WERI-Rb-1 (cell line): Measurements from ENCODE around the gene RNF40.

Experiments
- DNase-seq: peaks from one replicate; pipeline ENCODE4 v3.0.0-alpha.2; 2020
- H3K27ac ChIP-seq: fragments of 250-450 bp; sonication (Bioruptor Pico); 2 replicates; pipeline ENCODE4 v1.5.1; 2020; ENCODE audit warnings: mild to moderate bottlenecking, moderate library complexity
- H3K27me3 ChIP-seq: fragments of 250-450 bp; sonication (Bioruptor Pico); 2 replicates; pipeline ENCODE4 v1.5.1; 2021; ENCODE audit warnings: mild to moderate bottlenecking, low read depth, moderate library complexity; ENCODE audit not compliant: insufficient read depth, severe bottlenecking
- H3K36me3 ChIP-seq: fragments of 250-450 bp; sonication (Bioruptor Pico); 2 replicates; pipeline ENCODE4 v1.5.1; 2020; ENCODE audit warnings: mild to moderate bottlenecking, moderate library complexity
- H3K4me3 ChIP-seq: 2 replicates; pipeline ENCODE4 v1.5.1; 2011; ENCODE audit warnings: low read depth, mild to moderate bottlenecking, control low read depth, low read length
- H3K9me3 ChIP-seq: fragments of 250-450 bp; sonication (Bioruptor Pico); 2 replicates; pipeline ENCODE4 v1.5.1; 2021; ENCODE audit warnings: mild to moderate bottlenecking, moderate library complexity; ENCODE audit not compliant: severe bottlenecking
- TF ChIP-seq, protein P1 (sequence below): IDR thresholded peaks from 2 replicates; pipeline ENCODE4 v1.5.1; 2011; ENCODE audit warnings: low read depth, mild to moderate bottlenecking, control low read depth, inconsistent platforms, low read length

The RNF40 gene

DNA sequence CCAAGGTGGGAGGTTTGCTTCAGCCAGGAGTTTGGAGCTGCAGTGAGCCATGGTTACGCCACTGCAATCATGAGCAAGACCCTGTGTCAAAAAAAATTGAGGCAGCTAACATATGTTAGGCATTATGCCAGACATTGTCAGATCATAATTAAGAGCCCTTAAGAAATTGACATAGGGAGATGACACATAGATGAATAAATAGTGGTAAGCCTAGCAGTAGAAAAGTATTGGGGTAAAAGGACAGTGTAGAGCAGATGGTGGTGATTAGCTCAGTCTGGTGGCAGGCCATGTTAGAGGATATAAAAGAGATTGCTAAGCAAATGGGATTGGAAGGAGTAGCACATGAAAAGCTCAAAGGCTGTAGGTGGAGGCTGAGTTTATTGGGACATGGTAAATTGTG is 40.5 kb upstream of the RNF40 start:
- TF ChIP-seq, protein P1, sequence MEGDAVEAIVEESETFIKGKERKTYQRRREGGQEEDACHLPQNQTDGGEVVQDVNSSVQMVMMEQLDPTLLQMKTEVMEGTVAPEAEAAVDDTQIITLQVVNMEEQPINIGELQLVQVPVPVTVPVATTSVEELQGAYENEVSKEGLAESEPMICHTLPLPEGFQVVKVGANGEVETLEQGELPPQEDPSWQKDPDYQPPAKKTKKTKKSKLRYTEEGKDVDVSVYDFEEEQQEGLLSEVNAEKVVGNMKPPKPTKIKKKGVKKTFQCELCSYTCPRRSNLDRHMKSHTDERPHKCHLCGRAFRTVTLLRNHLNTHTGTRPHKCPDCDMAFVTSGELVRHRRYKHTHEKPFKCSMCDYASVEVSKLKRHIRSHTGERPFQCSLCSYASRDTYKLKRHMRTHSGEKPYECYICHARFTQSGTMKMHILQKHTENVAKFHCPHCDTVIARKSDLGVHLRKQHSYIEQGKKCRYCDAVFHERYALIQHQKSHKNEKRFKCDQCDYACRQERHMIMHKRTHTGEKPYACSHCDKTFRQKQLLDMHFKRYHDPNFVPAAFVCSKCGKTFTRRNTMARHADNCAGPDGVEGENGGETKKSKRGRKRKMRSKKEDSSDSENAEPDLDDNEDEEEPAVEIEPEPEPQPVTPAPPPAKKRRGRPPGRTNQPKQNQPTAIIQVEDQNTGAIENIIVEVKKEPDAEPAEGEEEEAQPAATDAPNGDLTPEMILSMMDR, result no peak
- peak; percentile 30 for DNase-seq
- peaks cover 96% of the 10 kb centered on the region for H3K36me3 ChIP-seq

DNA sequence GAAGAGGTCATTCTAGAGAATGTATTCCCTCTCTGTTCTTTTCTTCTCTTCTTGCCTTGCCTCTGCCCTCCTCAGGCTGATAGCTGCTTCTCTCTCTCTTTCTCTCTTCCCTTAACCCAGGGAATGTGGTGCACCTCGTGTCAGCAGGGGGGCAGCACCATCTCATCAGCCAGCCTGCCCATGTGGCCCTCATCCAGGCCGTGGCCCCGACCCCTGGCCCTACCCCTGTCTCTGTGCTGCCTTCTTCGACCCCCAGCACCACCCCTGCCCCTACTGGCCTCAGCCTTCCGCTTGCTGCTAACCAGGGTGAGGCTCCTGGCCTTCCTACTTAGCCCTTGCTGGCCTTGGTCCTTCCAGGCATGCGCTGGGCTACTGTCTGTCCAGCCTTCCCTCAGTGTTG is 39.7 kb upstream of the RNF40 start:
- DNase-seq, result no peak

More for the DNA sequence above, 40.5 kb upstream of the RNF40 start:
- H3K4me3 ChIP-seq, result no peak overlapping the region
- peak overlapping the region; percentile 67 for H3K27ac ChIP-seq
- H3K9me3 ChIP-seq, result no peaks in the 10 kb centered on the region
- H3K27me3 ChIP-seq, result no peaks in the 10 kb centered on the region

DNA sequence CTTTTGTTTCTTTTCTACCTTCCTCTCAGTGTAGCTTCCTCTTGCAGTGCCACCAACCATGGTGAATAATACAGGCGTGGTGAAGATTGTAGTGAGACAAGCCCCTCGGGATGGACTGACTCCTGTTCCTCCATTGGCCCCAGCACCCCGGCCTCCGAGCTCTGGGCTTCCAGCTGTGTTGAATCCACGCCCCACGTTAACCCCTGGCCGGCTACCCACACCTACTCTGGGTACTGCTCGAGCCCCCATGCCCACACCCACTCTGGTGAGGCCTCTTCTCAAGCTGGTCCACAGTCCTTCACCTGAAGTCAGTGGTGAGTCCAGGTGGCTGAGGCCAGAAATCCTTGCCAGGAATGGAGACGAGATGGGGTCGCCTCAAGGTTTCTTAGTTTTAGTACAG is 39.2 kb upstream of the RNF40 start:
- H3K36me3 ChIP-seq, result peaks cover 96% of the 10 kb centered on the region
- DNase-seq, result no peak
- 0 out of 2 replicates have a peak overlapping the region, but pooled peaks have one; percentile 67 for H3K27ac ChIP-seq
- TF ChIP-seq, protein P1, result no peak
- H3K4me3 ChIP-seq, result no peak overlapping the region
- no peaks in the 10 kb centered on the region for H3K9me3 ChIP-seq
- no peaks in the 10 kb centered on the region for H3K27me3 ChIP-seq

More for the DNA sequence above, 39.7 kb upstream of the RNF40 start:
- Histone ChIP-seq H3K36me3 (peaks cover 96% of the 10 kb centered on the region), H3K4me3 (no peak overlapping the region), H3K27me3 (no peaks in the 10 kb centered on the region), H3K27ac (peak overlapping the region; percentile 67), H3K9me3 (no peaks in the 10 kb centered on the region)
- TF ChIP-seq, protein P1, result 0 out of 2 replicates have a peak, but pooled peaks have one; percentile 10

DNA sequence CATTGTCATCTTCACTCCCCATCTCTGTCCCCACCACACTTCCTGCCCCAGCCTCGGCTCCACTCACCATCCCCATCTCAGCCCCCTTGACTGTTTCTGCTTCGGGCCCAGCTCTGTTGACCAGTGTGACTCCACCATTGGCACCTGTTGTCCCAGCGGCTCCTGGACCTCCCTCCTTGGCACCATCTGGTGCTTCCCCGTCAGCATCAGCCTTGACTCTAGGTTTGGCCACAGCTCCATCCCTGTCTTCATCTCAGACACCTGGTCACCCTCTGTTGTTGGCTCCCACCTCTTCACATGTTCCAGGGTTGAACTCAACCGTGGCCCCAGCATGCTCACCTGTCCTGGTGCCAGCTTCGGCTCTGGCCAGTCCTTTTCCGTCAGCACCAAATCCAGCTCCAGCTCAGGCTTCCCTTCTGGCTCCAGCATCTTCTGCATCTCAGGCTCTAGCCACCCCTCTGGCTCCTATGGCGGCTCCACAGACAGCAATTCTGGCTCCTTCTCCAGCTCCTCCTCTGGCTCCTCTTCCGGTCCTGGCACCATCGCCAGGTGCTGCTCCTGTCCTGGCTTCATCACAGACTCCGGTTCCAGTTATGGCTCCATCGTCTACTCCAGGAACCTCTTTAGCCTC is 38.3 kb upstream of the RNF40 start:
- TF ChIP-seq, protein P1, result no peak
- Histone ChIP-seq H3K9me3 (no peaks in the 10 kb centered on the region), H3K27me3 (no peaks in the 10 kb centered on the region), H3K4me3 (no peak overlapping the region), H3K27ac (no peak overlapping the region), H3K36me3 (peaks cover 96% of the 10 kb centered on the region)
- no peak for DNase-seq

DNA sequence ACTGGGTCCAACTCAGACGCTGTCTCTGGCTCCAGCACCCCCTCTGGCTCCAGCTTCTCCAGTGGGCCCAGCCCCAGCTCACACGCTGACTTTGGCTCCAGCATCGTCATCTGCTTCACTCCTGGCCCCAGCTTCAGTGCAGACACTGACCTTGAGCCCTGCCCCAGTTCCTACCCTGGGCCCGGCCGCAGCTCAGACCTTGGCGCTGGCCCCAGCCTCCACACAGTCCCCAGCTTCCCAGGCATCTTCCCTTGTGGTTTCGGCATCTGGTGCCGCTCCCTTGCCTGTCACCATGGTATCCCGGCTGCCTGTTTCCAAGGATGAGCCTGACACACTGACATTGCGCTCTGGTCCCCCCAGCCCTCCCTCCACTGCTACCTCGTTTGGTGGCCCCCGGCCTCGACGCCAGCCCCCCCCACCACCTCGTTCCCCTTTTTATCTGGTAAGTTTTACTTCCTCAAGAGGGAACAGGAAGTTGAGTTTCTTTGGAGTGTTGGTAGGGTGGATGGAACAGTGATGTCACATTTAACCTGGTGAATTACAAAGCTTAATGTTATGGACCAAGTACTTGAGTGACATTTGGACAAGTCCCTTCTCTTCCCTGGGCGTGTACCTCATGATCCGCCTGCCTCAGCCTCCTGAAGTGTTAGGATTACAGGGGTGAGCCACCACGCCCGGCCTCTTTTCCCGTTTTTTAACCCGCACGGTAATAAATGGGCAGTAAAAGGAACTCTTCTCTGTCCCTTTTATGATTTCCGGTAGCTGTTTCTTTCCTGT is 37.3 kb upstream of the RNF40 start:
- Histone ChIP-seq H3K27ac (no peak overlapping the region), H3K9me3 (no peaks in the 10 kb centered on the region), H3K27me3 (no peaks in the 10 kb centered on the region), H3K36me3 (peaks cover 100% of the 10 kb centered on the region), H3K4me3 (no peak overlapping the region)
- no peak for DNase-seq
- TF ChIP-seq, protein P1, result no peak
